Measurements from ENCODE around the gene EEIG2. TPM values are rescaled to one million over a fixed set of nuclear protein-coding genes. Genes with fewer than 3 reads are reported as not detected.

The EEIG2 gene
- total and polyA plus RNA-seq, 9 of the 15 experiments (the other 6 are each of a cell fraction or from before 2014, with no cell fraction given): 6.1 to 26.9 (median 15.2) TPM

DNA sequence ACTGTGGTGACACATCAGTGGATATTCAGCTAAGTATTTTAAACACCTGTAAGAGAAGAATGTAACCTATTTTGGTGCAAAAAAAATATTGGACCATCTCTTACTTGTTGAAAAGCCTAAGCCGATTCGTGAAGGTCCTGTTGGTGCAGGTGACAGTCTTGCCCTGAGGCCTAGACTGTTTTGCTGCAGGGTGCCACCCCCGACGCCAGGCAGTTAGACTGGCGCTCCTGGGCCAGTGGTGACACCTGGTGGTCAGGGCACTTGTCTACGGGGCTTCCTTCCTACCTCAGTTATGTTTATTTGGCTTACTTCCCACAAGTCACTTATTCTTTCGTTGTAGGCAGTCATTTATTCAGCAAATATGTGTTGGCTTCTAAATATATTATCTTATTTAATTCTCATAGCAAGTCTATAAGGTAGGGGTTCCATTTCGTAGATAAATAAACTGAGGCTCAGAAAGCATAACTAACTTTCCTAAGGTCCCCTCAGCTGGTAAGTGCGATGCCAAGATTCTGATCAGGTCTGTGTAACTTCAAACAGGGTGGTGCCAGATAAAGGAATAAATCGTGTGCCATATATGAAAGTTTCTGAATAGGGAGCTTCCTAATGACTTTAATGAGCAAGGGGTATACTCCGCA, 1.9 kb downstream of the EEIG2 start (continued):
- TF ChIP-seq, protein P1, sequence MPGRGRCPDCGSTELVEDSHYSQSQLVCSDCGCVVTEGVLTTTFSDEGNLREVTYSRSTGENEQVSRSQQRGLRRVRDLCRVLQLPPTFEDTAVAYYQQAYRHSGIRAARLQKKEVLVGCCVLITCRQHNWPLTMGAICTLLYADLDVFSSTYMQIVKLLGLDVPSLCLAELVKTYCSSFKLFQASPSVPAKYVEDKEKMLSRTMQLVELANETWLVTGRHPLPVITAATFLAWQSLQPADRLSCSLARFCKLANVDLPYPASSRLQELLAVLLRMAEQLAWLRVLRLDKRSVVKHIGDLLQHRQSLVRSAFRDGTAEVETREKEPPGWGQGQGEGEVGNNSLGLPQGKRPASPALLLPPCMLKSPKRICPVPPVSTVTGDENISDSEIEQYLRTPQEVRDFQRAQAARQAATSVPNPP (IDR thresholded peaks at IDR 0.05; ENCODE audit: borderline replicate concordance, insufficient read depth, insufficient read length): no peak
- TF ChIP-seq TFAM (CRISPR knock-in tag; conservative IDR thresholded peaks at IDR 0.05) (no peak), ZNF77 (CRISPR knock-in tag; IDR thresholded peaks at IDR 0.05) (no peak), ZFX (CRISPR knock-in tag; IDR thresholded peaks at IDR 0.05) (no peak), RBFOX2 (IDR thresholded peaks at IDR 0.05; ENCODE audit: low read depth, low read length) (no peak), ZNF41 (CRISPR knock-in tag; conservative IDR thresholded peaks at IDR 0.05) (no peak), HNRNPL (IDR thresholded peaks at IDR 0.05; ENCODE audit: low read depth, low read length) (peak; percentile 80), SMAD4 (CRISPR knock-in tag; conservative IDR thresholded peaks at IDR 0.05) (0 out of 2 replicates have a peak, but pooled peaks have one; percentile 61), NCOA6 (IDR thresholded peaks at IDR 0.05) (no peak), E2F3 (CRISPR knock-in tag; IDR thresholded peaks at IDR 0.05) (no peak), KAT8 (IDR thresholded peaks at IDR 0.05; ENCODE audit: low read depth) (no peak), ZSCAN29 (IDR thresholded peaks at IDR 0.05) (no peak), GMEB1 (CRISPR knock-in tag; IDR thresholded peaks at IDR 0.05) (no peak), ZNF668 (CRISPR knock-in tag; IDR thresholded peaks at IDR 0.05) (no peak), CBFB (CRISPR knock-in tag; IDR thresholded peaks at IDR 0.05) (no peak), IFI16 (CRISPR knock-in tag; IDR thresholded peaks at IDR 0.05) (no peak), PURB (CRISPR knock-in tag; IDR thresholded peaks at IDR 0.05; ENCODE audit: low read depth) (no peak), LARP7 (IDR thresholded peaks at IDR 0.05) (no peak), MEF2A (IDR thresholded peaks at IDR 0.05; ENCODE audit: control insufficient read depth, low read depth, low read length) (no peak), POLR2G (IDR thresholded peaks at IDR 0.05; ENCODE audit: low read depth, low read length) (no peak), ZNF12 (CRISPR knock-in tag; IDR thresholded peaks at IDR 0.05) (no peak), SMARCC2 (IDR thresholded peaks at IDR 0.05; ENCODE audit: low read depth) (no peak), ZKSCAN3 (CRISPR knock-in tag; IDR thresholded peaks at IDR 0.05) (no peak), RAD21 (CRISPR knock-in tag; conservative IDR thresholded peaks at IDR 0.05 in 1 of 2, IDR thresholded peaks at IDR 0.05 in 1 of 2) (peak; percentile 97 to 98), MYC (IDR thresholded peaks at IDR 0.05; ENCODE audit: low read depth, low read length) (0 out of 2 replicates have a peak, but pooled peaks have one; percentile 24), MYC (CRISPR knock-in tag; IDR thresholded peaks at IDR 0.05; ENCODE audit: borderline replicate concordance, low read depth) (no peak)
- TF ChIP-seq, protein P2, sequence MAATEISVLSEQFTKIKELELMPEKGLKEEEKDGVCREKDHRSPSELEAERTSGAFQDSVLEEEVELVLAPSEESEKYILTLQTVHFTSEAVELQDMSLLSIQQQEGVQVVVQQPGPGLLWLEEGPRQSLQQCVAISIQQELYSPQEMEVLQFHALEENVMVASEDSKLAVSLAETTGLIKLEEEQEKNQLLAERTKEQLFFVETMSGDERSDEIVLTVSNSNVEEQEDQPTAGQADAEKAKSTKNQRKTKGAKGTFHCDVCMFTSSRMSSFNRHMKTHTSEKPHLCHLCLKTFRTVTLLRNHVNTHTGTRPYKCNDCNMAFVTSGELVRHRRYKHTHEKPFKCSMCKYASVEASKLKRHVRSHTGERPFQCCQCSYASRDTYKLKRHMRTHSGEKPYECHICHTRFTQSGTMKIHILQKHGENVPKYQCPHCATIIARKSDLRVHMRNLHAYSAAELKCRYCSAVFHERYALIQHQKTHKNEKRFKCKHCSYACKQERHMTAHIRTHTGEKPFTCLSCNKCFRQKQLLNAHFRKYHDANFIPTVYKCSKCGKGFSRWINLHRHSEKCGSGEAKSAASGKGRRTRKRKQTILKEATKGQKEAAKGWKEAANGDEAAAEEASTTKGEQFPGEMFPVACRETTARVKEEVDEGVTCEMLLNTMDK (IDR thresholded peaks at IDR 0.05; ENCODE audit: borderline replicate concordance, insufficient read depth, low read depth, low read length, poor library complexity, severe bottlenecking): no peak

Data from K562 (cell line).